Stimulated activated CD8-positive, alpha-beta memory T cell treated with anti-CD3 and anti-CD28 coated beads, Interleukin-7, amount 100 ng/mL, for 4 hours (primary cell): ENCODE measurements around the gene TMEM186.
"Not testable (repeated sequence)": the region's sequence is repeated elsewhere in the genome, so short reads cannot be mapped to it uniquely, and the experiment has no call there.

Experiments used
- DNase-seq, 2 donors: peaks; one replicate each; pipeline ENCODE4 v3.0.0-alpha.2; 2020; ENCODE audit warnings: low read depth in 2 of 2

Gene TMEM186

DNA sequence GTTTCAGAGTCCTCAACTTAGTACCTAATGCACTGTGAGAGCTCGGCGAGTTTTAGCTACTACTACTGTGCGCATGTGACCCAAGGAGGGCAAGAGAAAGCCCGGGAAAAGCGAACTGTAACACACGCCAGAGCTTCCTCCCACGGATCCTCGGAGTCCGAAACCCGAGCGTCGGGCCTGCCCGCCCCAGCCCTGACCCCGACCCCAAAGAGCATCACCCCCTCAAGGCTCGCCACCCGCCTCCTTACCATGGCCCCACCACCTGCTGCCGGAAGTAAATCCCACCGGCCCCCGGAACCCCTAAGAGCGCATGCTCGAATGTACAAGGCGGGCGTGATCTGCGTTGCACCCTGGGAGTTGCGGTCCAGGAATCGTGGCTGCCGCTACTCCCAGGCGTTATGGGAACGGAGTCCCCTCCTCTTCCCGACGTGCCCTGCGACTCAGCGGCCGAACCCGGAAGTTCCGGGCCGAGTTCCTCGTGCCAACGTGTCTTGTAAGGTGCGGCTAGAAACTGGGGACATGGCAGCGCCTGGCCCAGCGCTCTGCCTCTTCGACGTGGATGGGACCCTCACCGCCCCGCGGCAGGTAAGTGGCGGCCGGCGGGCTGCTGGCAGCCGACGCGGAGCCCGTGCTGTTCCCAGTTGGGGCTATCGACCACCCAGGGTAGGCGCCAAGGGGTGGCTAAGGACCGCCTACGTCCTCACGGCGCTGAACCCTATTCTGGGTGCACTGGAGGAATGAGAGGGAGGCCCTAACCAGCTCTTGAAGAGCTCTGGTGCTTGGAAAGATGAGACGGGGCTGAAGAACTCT lies at the start of gene TMEM186, which contains the start of gene PMM2:
TSS of gene TMEM186 (minus strand) at position 276 of the 810 bp plus-strand sequence. CDS start at position 251, 25 bp downstream.
TSS of gene PMM2 (plus strand) at position 476 of the 810 bp plus-strand sequence. CDS start at position 520, 44 bp downstream.
- peak; percentile 93 to 96 for DNase-seq

DNA sequence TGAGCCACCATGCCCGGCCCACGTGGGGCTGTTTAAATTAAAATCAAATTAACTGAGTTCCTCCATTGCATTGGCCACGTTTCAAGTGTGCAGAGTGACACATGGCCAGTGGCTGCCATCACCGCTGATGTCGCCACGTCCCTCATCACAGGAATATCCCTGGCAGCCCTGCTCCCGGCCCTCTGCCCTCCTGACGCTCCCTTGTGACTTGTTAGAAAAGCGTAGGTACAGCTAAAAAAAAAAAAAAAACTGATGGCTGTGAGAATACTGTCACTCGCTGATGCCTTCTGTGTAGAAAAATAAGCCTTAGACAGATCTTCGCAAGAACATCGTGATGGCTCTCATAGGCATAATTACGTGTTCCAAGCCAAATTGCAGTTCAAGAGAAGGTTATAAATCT lies 49.7 kb upstream of the TMEM186 start:
- DNase-seq, result no peak

- DNase-seq, result no peak
These were observed 49.0 kb upstream of the TMEM186 start for GRCh38 chr16:8846401-8846932.

DNA sequence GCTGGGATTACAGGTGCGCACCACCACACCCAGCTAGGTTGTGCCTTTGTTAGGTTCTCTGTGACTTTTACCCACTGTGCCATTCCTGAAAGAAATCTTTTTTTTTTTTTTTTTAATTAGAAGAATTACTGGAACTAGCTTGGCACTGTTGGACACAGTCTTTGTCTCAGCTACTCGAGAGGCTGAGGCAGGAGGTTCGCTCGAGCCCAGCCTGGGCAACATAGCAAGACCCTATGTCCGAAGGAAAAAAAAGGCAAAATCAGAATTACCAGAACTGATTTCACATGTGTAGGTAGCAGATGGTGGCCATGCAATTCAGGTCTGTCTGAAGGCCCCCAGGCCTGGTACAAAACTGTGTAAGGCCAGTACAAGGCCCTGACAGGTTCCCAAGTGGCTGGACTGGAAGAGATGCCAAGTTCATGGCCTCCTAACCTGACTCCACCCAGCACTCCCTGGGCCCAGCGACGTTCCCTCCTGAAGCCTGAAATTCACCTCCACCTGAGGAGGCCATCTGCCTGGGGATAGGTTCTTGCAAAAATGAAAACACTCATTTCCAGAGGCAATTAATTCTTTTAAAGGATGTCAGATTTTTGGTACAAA lies 48.4 kb upstream of the TMEM186 start:
- no peak for DNase-seq

- DNase-seq, result not testable (repeated sequence)
These were observed 45.9 kb upstream of the TMEM186 start for GRCh38 chr16:8843296-8843695.

DNA sequence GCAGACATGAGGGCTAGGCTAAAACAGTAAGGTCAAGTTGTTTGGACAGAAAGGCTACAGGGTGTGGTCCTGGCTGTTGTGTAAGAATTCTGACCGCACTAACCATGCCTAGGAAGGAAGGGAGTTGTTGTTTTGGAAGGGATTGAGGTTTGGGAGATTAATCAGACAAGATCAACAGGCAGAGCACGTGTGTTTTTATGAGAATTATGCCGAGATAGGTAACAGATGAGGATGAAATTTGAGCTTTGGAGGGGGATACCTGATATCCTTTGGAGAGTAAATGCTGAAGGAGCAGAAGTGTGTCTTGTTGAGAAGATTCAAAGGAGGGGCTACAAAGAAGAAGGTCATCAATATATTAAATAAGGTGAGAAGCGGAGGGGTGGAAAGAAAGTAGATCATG lies 44.6 kb upstream of the TMEM186 start:
- DNase-seq, result not testable (repeated sequence)

DNA sequence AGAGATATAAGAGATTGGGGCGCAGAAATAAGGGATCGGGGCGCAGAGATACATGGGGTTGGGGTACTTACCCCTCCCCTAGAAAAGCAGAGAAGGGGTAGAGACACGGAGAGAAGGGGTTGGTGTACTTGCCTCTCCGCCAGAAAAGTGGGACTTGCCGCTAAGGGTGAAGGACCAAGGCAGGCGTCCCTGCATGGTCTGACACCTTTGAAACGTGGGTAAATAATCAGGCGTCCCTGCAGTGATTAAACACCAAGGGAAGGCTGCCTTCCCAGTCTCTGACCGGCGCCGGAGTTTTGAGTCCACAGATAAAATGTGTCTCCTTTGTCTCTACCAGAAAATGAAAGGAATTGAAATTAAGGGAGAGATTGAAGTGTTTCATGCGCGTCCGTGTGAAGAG lies 40.2 kb upstream of the TMEM186 start:
- not testable (repeated sequence) for DNase-seq

GRCh38 chr16:8836797-8837196 lies 39.4 kb upstream of the TMEM186 start:
- not testable (repeated sequence) for DNase-seq

DNA sequence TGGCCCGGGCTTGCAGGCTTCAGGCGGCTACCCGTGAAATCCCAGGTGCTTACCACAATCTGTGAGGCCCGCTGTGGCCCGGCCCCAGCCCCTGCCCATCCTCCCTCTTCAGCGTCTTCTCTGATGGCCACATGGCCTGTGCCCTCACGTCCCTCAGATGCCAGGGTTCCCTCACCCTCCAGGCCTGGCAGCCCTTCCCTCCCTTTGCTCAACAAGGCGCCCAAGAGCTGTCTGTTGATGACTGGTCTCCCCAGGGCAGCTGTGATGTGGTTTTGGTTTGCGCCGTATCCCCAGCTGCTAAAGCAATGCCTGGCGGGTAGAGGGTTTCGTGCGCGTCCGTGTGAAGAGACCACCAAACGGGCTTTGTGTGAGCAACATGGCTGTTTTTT lies 35.3 kb upstream of the TMEM186 start:
- DNase-seq, result no peak

GRCh38 chr16:8831871-8832716 lies 34.7 kb upstream of the TMEM186 start:
- DNase-seq, result no peak

DNA sequence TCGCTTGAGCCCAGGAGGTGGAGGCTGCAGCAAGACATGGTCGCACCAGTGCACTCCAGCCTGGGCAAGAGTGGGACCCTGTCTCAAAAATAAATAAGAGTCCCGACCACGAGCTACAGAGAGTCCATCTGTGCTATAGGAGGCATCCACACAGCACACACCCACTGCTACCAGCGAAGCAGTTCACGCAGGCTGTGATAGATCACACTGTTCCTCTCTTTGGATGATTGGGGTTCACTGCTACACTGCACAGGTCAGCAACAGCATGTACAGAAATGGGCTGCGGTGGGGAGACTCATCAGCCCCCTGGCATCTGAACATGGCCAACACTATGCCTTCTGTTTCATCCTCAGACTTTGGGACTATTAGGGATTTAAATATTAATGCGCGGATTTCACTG lies 34.0 kb upstream of the TMEM186 start:
- DNase-seq, result no peak

DNA sequence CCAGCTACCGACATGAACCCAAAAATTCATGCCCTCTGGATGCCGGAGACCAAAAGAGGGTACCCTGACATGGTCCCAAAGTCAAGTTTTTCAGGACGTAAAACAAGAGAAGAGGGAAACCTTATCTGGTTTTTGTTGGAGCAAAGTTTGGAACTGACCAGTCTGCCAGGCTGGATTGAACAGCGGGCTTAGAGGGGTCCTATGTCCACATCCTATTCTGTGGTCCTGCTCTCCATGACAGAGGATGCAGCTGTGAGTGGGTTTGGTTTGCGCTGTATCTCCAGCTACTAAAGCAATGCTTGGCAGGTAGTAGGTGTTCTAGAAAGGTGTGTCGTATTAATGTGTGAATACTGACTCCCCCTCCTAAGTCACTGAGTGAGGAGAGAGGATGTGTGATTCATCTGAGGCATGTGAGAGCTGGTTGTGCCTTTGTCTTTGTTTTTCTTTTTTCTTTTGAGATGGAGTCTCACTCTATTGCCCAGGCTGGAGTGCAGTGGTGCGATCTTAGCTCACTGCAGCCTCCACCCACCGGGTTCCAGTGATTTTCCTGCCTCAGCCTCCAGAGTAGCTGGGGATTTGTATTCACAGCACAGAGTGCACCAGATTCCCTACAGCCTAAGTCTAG lies 31.2 kb upstream of the TMEM186 start:
- no peak for DNase-seq

GRCh38 chr16:8826278-8826879 lies 28.9 kb upstream of the TMEM186 start:
- no peak for DNase-seq

DNA sequence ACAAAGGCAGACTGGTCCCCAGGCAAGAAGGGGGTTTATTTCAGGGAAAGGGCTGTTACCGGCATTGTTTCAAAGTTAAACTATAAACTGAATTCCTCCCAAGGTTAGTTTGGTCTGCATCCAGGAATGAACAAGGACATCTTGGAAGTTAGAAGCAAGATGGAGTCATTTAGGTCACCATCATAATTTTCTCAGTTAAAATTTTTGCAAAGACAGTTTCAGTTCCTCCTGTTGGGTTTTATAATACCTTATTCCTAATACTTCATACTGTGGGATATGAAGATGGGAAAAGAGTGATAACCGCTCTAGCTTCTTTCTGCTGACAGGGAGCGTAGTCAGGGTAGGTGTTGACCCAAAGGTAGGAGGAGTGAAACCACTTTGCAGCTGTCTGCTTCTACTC lies 25.0 kb upstream of the TMEM186 start:
- DNase-seq, result no peak

DNA sequence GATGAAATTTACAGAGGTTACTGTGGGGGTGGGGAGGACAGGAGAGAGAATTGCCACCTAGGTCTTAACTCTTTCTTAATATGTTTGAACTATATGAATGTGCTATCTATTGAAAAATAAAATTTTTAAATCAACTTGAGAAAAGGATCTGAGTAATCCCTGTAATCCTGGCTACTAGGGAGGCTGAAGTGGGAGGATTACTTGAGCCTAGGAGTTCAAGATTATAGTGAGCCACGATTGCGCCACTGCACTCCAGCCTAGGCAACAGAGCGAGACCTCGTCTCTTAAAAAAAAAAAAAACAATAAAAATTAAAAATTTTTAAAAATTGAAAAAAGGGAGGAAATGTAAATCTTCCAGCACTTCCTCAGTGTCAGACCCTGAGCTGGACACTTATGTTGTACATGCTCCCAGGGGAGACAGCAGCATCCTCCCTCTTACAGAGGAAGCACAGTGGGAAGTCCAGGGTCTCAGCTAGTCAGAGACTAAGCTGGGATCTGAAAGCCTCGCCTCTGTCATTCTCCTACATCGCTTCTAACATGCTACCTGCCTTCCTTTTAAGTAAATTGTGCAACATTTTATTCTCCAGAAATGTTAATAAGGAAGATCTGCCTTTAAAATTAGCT lies 22.1 kb upstream of the TMEM186 start:
- no peak for DNase-seq

- DNase-seq, result no peak
These were observed 21.2 kb upstream of the TMEM186 start for GRCh38 chr16:8818504-8819270.

DNA sequence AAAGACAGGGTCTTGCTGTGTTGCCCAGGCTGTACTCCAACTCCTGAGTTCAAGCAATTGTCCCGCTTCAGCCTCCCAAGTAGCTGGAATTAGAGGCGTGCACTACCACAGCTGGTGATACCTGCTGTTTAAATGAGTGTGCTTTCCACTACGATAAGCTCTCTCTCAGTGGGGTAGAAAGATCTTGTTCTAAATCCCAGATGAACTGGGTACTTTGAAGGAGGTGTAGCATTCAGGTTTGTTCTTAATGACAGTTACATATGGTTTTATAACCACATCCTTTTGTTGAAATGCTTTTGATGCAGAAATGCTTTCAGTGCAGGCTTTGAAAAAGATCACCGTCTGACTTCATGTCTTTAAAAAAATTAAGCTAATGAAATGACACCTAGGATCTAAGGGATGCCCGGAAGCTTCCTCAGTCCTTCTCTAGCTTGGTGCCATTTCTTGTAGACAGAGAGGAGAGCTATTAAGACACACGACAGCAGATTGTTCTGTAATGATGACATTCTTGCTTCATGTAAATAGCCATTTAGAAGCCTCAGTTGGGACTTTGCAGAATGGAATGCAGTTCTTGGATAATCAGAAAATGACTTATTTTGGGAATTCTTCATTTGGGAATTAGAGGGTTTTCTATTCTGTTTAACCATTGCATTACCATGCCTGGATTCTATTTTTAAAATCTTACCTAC lies 19.7 kb upstream of the TMEM186 start:
- DNase-seq, result no peak

GRCh38 chr16:8814095-8814806 lies 16.8 kb upstream of the TMEM186 start:
- DNase-seq, result no peak
